ENCODE measurements around the gene KLHL29. TPM values are rescaled to one million over a fixed set of nuclear protein-coding genes. Genes with fewer than 3 reads are reported as not detected.

The KLHL29 gene
- total RNA-seq, 1 experiment from 2014 or later: 2.6 TPM

DNA sequence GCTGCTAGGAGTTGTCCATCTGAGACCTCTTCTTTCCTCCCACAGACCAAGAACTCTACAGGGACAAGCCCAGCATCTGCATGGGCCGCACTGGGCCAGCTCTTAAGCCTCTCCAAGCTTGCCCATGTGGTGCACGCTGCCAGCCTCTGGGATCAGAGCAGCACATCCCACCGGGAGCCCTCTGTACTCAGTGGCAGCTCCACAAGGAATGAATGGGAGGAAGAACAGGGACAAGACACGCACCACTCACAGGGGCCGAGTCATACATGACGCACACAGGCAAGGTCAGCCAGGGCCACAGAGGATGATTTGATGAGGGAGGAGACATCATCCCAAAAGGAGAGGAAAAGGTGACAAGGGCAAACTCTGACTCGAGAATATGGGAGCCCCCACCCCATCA is 268.3 kb downstream of the KLHL29 start:
- TF ChIP-seq EZH2 (IDR thresholded peaks at IDR 0.05; ENCODE audit: low read length, unreplicated experiment): no peak
- TF ChIP-seq, protein P1, sequence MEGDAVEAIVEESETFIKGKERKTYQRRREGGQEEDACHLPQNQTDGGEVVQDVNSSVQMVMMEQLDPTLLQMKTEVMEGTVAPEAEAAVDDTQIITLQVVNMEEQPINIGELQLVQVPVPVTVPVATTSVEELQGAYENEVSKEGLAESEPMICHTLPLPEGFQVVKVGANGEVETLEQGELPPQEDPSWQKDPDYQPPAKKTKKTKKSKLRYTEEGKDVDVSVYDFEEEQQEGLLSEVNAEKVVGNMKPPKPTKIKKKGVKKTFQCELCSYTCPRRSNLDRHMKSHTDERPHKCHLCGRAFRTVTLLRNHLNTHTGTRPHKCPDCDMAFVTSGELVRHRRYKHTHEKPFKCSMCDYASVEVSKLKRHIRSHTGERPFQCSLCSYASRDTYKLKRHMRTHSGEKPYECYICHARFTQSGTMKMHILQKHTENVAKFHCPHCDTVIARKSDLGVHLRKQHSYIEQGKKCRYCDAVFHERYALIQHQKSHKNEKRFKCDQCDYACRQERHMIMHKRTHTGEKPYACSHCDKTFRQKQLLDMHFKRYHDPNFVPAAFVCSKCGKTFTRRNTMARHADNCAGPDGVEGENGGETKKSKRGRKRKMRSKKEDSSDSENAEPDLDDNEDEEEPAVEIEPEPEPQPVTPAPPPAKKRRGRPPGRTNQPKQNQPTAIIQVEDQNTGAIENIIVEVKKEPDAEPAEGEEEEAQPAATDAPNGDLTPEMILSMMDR (conservative IDR thresholded peaks at IDR 0.05; ENCODE audit: low read depth, low read length): no peak
- TF ChIP-seq EZH2phosphoT487 (IDR thresholded peaks at IDR 0.05; ENCODE audit: borderline replicate concordance, low read length): no peak
- CTCF ChIA-PET: no interaction called here
- Histone ChIP-seq H3K9me2 (replicated peaks; ENCODE audit: low read length) (no peaks in the 10 kb centered on the region), H3F3A (ENCODE audit: low read length, unreplicated experiment) (no peaks in the 10 kb centered on the region), H3K27me3 (ENCODE audit: low read length) (no peaks in the 10 kb centered on the region), H3K9ac (ENCODE audit: low read length) (no peak overlapping the region), H3K4me3 (ENCODE audit: low read length) (no peak overlapping the region), H3K36me3 (ENCODE audit: low read depth, low read length) (no peaks in the 10 kb centered on the region), H3K79me2 (ENCODE audit: low read length) (no peaks in the 10 kb centered on the region), H3K27ac (ENCODE audit: low read length) (no peak overlapping the region), H4K20me1 (ENCODE audit: low read length) (no peaks in the 10 kb centered on the region), H3K4me1 (ENCODE audit: insufficient read depth, low read length) (peaks cover 19% of the 10 kb centered on the region), H2AFZ (ENCODE audit: low read length) (no peak overlapping the region), H3K9me3 (ENCODE audit: low read length) (no peaks in the 10 kb centered on the region), H3K4me2 (ENCODE audit: low read length) (no peak overlapping the region)
- POLR2A ChIA-PET (ENCODE audit: unreplicated experiment): no interaction called here
- BruUV-seq (replicated peaks): no TSS peak
- no peak for ATAC-seq
- intact Hi-C loops (cut with micrococcal nuclease): no loop called here
- no peak for DNase-seq

DNA sequence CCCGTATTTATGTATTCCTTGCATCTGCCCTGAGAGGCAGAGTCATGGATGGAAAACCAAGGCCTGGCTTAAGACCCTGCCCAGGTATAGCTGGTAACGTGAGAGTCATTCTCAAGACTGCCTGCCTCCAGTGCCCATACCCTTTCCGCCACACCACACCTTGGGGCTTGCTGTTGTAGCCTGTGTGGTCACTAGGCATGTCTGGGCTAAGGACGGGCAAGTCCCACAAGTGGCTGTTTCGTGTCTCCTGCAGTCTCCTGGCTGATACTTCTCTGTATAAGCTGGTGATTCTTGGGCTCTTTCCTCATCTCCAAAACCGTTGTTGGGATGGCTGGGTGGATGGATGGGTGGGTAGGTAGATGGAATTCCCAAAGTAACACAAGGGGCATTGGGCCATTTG is 269.8 kb downstream of the KLHL29 start:
- no peak overlapping the region for H3K27ac ChIP-seq (ENCODE audit: low read length)
- no peak for DNase-seq
- no peak overlapping the region for H3K9ac ChIP-seq (ENCODE audit: low read length)
- H3K27me3 ChIP-seq (ENCODE audit: low read length): no peaks in the 10 kb centered on the region
- H3K9me2 ChIP-seq (replicated peaks; ENCODE audit: low read length): no peaks in the 10 kb centered on the region
- CTCF ChIA-PET: no interaction called here
- H3K79me2 ChIP-seq (ENCODE audit: low read length): no peaks in the 10 kb centered on the region
- POLR2A ChIA-PET (ENCODE audit: unreplicated experiment): no interaction called here
- no peak for ATAC-seq
- H3F3A ChIP-seq (ENCODE audit: low read length, unreplicated experiment): no peaks in the 10 kb centered on the region
- H2AFZ ChIP-seq (ENCODE audit: low read length): no peak overlapping the region
- peaks cover 19% of the 10 kb centered on the region for H3K4me1 ChIP-seq (ENCODE audit: insufficient read depth, low read length)
- H4K20me1 ChIP-seq (ENCODE audit: low read length): no peaks in the 10 kb centered on the region
- no peak for TF ChIP-seq EZH2 (IDR thresholded peaks at IDR 0.05; ENCODE audit: low read length, unreplicated experiment)
- TF ChIP-seq, protein P1 (conservative IDR thresholded peaks at IDR 0.05; ENCODE audit: low read depth, low read length): no peak
- TF ChIP-seq EZH2phosphoT487 (IDR thresholded peaks at IDR 0.05; ENCODE audit: borderline replicate concordance, low read length): no peak
- H3K4me2 ChIP-seq (ENCODE audit: low read length): no peak overlapping the region
- no TSS peak for BruUV-seq (replicated peaks)
- no peaks in the 10 kb centered on the region for H3K9me3 ChIP-seq (ENCODE audit: low read length)
- H3K4me3 ChIP-seq (ENCODE audit: low read length): no peak overlapping the region
- no peaks in the 10 kb centered on the region for H3K36me3 ChIP-seq (ENCODE audit: low read depth, low read length)
- intact Hi-C loops (cut with micrococcal nuclease): no loop called here

DNA sequence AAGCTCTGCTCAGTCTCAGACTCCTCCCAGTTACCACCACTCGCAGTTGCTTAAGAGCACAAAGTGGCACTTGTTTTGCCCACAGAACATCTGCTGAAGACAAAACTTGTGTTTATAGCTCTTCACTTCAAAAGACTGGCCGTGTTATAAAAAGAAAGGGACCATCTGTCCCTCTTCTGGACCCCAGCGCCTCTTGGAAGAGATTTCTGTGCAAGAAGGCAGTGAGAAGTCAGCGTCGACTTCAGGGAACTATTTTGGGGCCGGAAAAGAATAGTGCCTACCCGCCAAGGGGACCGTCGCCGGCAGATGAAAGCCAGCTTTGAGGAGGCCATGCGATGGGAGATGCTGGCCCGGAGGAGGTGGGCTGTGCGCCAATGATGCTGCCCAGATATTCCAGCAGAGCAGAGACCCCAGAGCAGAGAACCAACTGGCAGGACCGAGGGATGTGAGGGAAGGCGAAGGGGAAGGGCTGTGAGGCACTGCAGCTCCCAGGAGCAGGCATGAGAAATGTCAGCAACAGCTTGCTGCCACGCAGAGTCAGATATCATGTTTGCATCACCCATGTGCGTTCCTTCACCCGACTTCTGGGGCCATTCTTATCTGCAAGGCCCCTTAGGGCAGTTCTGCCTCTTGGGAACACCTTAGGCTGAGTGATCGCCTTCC is 271.1 kb downstream of the KLHL29 start:
- intact Hi-C loops (cut with micrococcal nuclease): no loop called here
- ChIA-PET POLR2A (ENCODE audit: unreplicated experiment) (no interaction called here), CTCF (no interaction called here)
- no peak overlapping the region for H3K4me2 ChIP-seq (ENCODE audit: low read length)
- no peaks in the 10 kb centered on the region for H3F3A ChIP-seq (ENCODE audit: low read length, unreplicated experiment)
- no peaks in the 10 kb centered on the region for H3K79me2 ChIP-seq (ENCODE audit: low read length)
- no peak for DNase-seq
- ATAC-seq: no peak
- H3K9ac ChIP-seq (ENCODE audit: low read length): no peak overlapping the region
- no peak overlapping the region for H2AFZ ChIP-seq (ENCODE audit: low read length)
- no peaks in the 10 kb centered on the region for H3K36me3 ChIP-seq (ENCODE audit: low read depth, low read length)
- H3K27me3 ChIP-seq (ENCODE audit: low read length): no peaks in the 10 kb centered on the region
- TF ChIP-seq, protein P1 (conservative IDR thresholded peaks at IDR 0.05; ENCODE audit: low read depth, low read length): no peak
- no peak for TF ChIP-seq EZH2phosphoT487 (IDR thresholded peaks at IDR 0.05; ENCODE audit: borderline replicate concordance, low read length)
- no peak for TF ChIP-seq EZH2 (IDR thresholded peaks at IDR 0.05; ENCODE audit: low read length, unreplicated experiment)
- BruUV-seq (replicated peaks): no TSS peak
- no peaks in the 10 kb centered on the region for H3K9me3 ChIP-seq (ENCODE audit: low read length)
- no peaks in the 10 kb centered on the region for H4K20me1 ChIP-seq (ENCODE audit: low read length)
- H3K9me2 ChIP-seq (replicated peaks; ENCODE audit: low read length): no peaks in the 10 kb centered on the region
- H3K4me3 ChIP-seq (ENCODE audit: low read length): no peak overlapping the region
- no peak overlapping the region for H3K27ac ChIP-seq (ENCODE audit: low read length)
- H3K4me1 ChIP-seq (ENCODE audit: insufficient read depth, low read length): peaks cover 6% of the 10 kb centered on the region
